ENCODE results near the gene SBF2. TPM values are rescaled to one million over a fixed set of nuclear protein-coding genes. Genes with fewer than 3 reads are reported as not detected.

The SBF2 gene
- total and polyA plus RNA-seq, 9 of the 15 experiments (the other 6 are each of a cell fraction or from before 2014, with no cell fraction given), result 0.80 to 9.5 (median 5.0) TPM

DNA sequence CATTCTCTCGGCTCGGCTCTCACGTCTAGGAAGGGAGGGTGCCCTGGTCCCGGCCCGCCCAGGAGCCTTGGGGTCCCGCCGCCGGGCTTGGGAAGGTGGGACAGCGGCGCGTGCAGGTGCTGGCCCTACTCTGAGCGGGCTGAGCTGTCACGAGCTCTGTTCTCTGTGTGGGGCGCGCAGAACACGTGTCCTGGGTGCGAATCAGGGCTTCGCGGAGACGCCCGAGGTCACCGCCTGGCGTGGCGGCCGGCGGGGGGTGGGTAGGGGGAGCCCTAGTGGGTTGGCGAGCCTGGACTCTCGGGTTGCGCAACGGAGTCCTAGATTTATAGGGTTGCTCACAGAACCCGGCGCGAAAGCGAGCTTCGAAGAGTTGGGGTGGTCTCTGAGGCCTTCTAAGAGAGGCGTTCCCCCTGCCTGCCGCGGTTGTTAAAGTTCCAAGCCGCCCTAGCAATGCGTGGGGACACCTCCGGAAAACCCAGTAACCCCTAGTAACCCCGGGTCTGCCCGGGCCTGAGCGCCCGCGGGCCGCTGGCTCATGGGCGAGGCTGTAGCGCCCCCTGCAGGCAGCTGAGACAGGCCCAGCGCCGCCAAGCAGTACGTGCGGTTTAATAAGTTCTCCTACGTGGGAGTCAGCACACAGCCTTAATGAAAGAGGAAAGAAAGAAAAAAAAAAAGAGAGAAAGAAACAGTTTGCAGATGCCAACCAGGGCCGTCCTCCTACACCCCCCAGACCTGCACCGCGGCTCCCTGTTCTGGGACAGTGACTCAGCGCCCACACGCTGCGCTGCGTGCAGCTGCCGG is 13.6 kb upstream of the SBF2 start (continued):
- TF ChIP-seq, protein P1, sequence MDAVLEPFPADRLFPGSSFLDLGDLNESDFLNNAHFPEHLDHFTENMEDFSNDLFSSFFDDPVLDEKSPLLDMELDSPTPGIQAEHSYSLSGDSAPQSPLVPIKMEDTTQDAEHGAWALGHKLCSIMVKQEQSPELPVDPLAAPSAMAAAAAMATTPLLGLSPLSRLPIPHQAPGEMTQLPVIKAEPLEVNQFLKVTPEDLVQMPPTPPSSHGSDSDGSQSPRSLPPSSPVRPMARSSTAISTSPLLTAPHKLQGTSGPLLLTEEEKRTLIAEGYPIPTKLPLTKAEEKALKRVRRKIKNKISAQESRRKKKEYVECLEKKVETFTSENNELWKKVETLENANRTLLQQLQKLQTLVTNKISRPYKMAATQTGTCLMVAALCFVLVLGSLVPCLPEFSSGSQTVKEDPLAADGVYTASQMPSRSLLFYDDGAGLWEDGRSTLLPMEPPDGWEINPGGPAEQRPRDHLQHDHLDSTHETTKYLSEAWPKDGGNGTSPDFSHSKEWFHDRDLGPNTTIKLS (IDR thresholded peaks at IDR 0.05; ENCODE audit: borderline replicate concordance, low read depth), result no peak
- no peak for TF ChIP-seq FOXP1 (CRISPR knock-in tag; IDR thresholded peaks at IDR 0.05)
- TF ChIP-seq RBM17 (IDR thresholded peaks at IDR 0.05; ENCODE audit: borderline replicate concordance, low read depth, low read length), result no peak
- no peak for TF ChIP-seq HDGF (IDR thresholded peaks at IDR 0.05)
- TF ChIP-seq, protein P2, sequence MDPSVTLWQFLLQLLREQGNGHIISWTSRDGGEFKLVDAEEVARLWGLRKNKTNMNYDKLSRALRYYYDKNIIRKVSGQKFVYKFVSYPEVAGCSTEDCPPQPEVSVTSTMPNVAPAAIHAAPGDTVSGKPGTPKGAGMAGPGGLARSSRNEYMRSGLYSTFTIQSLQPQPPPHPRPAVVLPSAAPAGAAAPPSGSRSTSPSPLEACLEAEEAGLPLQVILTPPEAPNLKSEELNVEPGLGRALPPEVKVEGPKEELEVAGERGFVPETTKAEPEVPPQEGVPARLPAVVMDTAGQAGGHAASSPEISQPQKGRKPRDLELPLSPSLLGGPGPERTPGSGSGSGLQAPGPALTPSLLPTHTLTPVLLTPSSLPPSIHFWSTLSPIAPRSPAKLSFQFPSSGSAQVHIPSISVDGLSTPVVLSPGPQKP (CRISPR knock-in tag; IDR thresholded peaks at IDR 0.05), result no peak
- TF ChIP-seq HNRNPK (IDR thresholded peaks at IDR 0.05; ENCODE audit: low read depth, low read length, poor library complexity, severe bottlenecking), result no peak
- peak; percentile 67 for TF ChIP-seq CTBP1 (IDR thresholded peaks at IDR 0.05; ENCODE audit: borderline replicate concordance)
- peak; percentile 70 for TF ChIP-seq CEBPG (CRISPR knock-in tag; IDR thresholded peaks at IDR 0.05)
- TF ChIP-seq CEBPG (tag; conservative IDR thresholded peaks at IDR 0.05 in 1 of 2, IDR thresholded peaks at IDR 0.05 in 1 of 2), result peak; percentile 80 to 85
- TF ChIP-seq NR2C2 (CRISPR knock-in tag; IDR thresholded peaks at IDR 0.05), result no peak
- TF ChIP-seq NR2C2 (tag; IDR thresholded peaks at IDR 0.05), result no peak
- TF ChIP-seq SREBF1 (IDR thresholded peaks at IDR 0.05; ENCODE audit: borderline replicate concordance, low read depth, low read length), result no peak
- no peak for TF ChIP-seq DIDO1 (tag; IDR thresholded peaks at IDR 0.05; ENCODE audit: low read depth)
- TF ChIP-seq ESRRA (IDR thresholded peaks at IDR 0.05; ENCODE audit: borderline replicate concordance, low read depth), result peak; percentile 53; the same call in 1 of the 2 replicates
- TF ChIP-seq, protein P3, sequence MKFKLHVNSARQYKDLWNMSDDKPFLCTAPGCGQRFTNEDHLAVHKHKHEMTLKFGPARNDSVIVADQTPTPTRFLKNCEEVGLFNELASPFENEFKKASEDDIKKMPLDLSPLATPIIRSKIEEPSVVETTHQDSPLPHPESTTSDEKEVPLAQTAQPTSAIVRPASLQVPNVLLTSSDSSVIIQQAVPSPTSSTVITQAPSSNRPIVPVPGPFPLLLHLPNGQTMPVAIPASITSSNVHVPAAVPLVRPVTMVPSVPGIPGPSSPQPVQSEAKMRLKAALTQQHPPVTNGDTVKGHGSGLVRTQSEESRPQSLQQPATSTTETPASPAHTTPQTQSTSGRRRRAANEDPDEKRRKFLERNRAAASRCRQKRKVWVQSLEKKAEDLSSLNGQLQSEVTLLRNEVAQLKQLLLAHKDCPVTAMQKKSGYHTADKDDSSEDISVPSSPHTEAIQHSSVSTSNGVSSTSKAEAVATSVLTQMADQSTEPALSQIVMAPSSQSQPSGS (CRISPR knock-in tag; IDR thresholded peaks at IDR 0.05), result no peak
- TF ChIP-seq GTF2F1 (IDR thresholded peaks at IDR 0.05; ENCODE audit: low read depth, low read length), result no peak
- TF ChIP-seq TARDBP (IDR thresholded peaks at IDR 0.05), result no peak
- TF ChIP-seq, protein P4, sequence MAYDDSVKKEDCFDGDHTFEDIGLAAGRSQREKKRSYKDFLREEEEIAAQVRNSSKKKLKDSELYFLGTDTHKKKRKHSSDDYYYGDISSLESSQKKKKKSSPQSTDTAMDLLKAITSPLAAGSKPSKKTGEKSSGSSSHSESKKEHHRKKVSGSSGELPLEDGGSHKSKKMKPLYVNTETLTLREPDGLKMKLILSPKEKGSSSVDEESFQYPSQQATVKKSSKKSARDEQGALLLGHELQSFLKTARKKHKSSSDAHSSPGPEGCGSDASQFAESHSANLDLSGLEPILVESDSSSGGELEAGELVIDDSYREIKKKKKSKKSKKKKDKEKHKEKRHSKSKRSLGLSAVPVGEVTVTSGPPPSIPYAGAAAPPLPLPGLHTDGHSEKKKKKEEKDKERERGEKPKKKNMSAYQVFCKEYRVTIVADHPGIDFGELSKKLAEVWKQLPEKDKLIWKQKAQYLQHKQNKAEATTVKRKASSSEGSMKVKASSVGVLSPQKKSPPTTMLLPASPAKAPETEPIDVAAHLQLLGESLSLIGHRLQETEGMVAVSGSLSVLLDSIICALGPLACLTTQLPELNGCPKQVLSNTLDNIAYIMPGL (CRISPR knock-in tag; IDR thresholded peaks at IDR 0.05), result no peak
- TF ChIP-seq, protein P5, sequence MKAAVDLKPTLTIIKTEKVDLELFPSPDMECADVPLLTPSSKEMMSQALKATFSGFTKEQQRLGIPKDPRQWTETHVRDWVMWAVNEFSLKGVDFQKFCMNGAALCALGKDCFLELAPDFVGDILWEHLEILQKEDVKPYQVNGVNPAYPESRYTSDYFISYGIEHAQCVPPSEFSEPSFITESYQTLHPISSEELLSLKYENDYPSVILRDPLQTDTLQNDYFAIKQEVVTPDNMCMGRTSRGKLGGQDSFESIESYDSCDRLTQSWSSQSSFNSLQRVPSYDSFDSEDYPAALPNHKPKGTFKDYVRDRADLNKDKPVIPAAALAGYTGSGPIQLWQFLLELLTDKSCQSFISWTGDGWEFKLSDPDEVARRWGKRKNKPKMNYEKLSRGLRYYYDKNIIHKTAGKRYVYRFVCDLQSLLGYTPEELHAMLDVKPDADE (conservative IDR thresholded peaks at IDR 0.05; ENCODE audit: control insufficient read depth, low read depth, low read length), result peak; percentile 38; the same call in 1 of the 2 replicates
